Lower leg skin (tissue), 3 donors: ENCODE data around the gene RBCK1.

ENCODE experiments used
- POLR2A ChIP-seq, 2 donors: fragments of 450-650 bp; IDR thresholded peaks; one replicate each; pipeline ENCODE4 v1.6.1; 2016 to 2017; ENCODE audit warnings: antibody characterized with exemption in 2 of 2, mild to moderate bottlenecking in 1 of 2, moderate library complexity in 1 of 2
- TF ChIP-seq, protein P1 (sequence below), 3 donors: fragments of 450-650 bp; IDR thresholded peaks; one replicate each; pipeline ENCODE4 v1.5.1; 2016; ENCODE audit warnings: antibody characterized with exemption in 3 of 3, mild to moderate bottlenecking in 3 of 3, moderate library complexity in 2 of 3

DNA sequence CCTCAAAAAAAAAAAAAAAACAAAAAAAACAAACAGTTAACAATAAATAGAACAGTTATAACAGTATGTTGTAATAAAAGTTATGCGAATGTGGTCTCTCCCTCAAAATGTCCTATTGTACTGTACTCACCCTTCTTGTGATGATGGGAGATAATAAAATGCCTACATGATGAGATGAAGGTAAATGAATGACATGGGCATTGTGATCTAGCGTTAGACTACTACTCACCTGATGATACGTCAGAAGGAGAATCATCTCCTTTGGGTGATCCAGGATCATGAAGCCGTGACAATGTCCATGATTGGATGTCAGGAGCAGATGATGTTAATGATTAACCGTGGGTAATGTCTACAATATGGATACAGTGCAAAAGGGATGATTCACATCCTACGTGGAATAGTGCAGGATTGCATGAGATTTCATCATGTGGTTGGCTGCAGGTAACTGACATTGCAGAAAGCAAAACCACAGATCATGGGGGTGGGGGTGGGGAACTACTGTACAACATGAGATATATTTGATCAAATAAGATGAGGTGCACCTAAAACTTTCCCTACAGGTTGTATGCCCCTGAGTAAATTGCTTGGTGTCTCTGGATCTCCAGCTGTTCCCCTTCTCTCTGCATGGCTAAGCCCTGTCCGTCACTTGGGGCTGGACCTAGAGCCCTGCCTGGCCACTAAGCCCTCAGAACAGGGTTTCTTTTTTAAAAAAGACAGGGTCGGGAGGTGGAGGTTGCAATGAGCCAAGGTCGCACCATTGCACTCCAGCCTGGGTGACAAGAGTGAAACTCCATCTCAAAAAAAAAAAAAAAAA, 6.2 kb upstream of the RBCK1 start:
- TF ChIP-seq, protein P1, sequence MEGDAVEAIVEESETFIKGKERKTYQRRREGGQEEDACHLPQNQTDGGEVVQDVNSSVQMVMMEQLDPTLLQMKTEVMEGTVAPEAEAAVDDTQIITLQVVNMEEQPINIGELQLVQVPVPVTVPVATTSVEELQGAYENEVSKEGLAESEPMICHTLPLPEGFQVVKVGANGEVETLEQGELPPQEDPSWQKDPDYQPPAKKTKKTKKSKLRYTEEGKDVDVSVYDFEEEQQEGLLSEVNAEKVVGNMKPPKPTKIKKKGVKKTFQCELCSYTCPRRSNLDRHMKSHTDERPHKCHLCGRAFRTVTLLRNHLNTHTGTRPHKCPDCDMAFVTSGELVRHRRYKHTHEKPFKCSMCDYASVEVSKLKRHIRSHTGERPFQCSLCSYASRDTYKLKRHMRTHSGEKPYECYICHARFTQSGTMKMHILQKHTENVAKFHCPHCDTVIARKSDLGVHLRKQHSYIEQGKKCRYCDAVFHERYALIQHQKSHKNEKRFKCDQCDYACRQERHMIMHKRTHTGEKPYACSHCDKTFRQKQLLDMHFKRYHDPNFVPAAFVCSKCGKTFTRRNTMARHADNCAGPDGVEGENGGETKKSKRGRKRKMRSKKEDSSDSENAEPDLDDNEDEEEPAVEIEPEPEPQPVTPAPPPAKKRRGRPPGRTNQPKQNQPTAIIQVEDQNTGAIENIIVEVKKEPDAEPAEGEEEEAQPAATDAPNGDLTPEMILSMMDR (IDR thresholded peaks at IDR 0.05): peak in 1 of 3 donors; percentile 62
- no peak for TF ChIP-seq POLR2A (IDR thresholded peaks at IDR 0.05)
